NCI-H2227 treated with DMSO at 0.1 percent for 48 hours (cell line): ENCODE results near the gene UBE2J1.

Source experiments
- DNase-seq: peaks from one replicate; lab custom pipeline; 2025; lab: John Stamatoyannopoulos, UW

UBE2J1 gene

DNA sequence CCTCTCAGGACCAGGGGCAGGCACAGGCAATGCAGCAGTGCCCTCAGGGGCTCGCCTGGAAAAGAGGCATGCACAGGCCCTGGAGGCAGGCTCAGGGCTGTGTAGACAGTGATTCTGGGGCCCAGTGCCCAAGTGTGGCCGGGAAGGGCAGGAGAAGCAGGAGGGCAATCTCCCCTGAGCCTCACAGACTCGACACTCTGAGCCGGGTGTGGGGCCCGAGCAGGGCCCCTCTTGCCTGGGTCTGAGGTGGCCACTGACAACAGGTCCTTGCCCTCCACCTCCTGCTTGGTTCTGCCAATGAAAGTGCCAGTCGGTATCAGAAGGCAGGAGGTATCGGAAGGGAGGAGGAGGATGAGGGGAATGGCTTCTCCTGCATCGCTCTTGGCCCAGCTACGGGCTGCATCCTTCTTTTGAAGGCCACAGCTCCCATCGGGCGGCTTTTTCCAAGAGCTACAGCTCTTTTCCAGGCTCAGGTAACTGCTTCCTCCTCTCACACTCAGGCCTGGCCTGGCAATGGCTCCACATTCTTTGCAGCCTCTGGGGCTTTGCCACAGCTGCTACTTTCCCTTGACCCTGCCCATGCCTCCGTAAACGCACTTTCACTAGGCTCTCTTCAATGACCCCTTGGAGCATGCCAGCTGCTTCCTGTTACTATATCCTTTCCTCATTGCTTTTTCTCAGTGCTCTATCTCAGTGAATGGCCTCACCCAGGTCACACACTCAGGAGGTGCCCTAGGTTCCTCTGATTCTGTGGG is 61.9 kb downstream of the UBE2J1 start:
- DNase-seq: no peak

DNA sequence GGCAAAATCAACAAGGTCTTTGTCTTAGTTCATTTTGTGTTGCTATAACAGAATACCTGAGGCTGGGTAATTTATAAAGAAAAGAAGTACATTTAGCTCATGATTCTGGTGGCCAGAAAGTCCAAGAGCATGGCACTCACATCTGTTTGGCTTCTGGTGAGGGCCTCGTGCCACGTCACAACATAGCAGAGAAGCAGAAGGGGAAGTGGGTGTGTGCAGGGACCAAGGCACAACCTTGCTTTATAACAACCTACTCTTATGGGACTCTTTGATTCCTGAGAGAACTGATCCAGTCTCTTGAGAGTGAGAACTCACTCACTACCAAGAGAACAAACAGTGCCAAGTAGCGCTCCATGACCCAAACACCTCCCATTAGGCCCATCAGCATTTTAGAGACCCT is 62.8 kb downstream of the UBE2J1 start:
- DNase-seq: no peak

DNA sequence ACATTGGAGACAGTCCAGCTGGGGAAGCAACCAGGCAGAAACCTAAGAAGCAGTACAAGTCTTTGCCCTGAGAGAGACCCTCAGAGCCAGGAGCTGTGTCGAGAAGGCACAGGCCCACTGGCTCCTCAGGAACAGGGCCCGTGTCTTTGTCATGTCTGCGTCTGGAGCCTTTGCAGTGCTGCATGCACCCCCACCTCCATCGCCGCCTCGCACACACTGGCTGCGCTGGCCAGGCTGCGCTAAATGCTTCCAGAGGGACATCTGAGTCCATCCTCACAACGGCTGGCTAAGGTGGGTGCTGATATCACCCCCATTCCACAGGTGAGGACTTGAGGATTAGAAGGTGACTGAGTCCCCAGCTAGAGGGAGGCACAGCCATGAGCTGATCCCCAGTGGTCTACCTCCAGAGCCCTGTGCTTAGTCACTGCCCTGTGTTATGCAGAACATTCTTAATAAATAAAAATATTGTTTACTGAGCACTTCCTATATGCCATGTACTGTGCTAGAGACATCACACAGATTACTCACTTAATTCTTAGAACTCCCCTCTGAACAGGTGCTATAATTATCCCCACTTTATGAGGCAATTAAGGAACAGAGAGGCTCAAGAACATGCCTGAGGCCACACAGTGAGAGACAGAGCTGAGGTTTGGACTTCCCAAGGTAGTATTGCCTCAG is 65.0 kb downstream of the UBE2J1 start:
- DNase-seq: no peak

DNA sequence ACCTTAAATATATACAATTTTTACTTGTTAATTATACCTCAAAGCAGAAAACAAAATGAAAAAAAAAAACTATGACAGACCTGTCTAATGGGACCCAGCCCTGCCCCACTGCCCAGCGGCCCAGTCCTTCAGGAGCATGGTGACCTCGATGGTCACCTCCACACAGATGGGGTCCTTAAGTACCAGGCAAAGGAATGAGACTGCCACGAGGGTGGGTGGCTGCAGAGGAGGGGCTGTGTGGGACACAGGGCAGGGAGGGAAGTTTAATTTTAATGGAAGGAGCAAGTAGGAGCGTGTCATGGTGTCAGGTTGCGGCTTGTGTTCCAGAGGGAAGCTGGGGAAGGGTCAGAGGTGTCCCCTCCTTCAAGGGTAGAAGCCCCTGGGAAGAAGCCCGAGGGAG is 66.0 kb downstream of the UBE2J1 start:
- DNase-seq: no peak

DNA sequence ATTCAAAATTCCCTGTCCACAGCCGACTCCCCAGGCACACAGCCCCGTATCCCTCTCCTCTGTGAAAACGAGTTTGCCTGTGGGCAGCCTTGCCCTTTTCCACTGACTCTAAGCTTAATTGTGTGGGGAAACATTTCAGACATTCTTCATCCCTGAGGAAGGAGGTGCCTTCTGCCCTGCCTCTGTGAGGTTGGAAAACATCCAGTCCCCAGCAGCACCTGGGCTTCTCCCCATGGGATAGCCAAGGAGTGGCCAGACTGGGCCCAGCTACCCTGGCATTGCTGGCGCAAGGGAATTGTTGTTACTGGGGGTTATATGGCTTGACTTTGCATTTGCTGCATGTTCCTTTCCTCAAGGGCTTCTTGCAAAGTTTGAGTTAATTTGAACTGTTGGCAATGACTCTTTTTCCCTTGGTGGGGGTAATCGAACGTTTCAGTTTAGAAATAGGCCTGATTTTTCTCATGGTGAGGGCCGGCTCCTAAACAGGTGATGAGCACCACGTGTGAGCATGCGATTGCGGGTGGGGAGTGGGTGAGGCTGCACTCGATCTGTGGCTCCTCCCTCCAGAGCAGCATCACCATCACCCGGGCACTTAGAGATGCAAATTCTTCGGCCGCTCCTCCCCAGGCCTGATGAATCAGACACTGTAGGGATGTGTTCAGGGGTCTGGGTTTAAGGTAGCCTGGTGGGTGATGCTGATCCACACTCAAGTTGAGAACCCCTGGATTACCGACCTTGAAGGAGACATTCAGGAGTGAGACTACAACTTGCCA is 67.4 kb downstream of the UBE2J1 start:
- DNase-seq: no peak

DNA sequence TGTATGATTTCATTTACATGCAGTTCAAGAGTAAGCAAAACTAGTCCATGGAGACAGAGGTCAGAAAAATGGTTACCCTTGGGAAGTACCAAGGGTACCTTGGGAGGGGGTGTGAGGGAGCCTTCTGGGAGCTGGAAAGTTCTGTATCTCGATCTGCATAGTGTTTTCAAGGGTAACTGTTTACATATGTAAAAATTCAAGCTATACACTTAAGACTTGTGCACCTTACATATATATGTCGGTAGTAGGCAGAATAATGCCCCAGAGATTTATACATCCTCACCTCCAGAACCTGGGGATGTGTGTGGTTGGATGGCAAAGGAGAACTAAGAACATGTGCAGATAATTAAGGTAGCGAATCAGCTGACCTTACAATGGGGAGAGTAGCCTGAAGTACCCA is 68.4 kb downstream of the UBE2J1 start:
- DNase-seq: no peak

DNA sequence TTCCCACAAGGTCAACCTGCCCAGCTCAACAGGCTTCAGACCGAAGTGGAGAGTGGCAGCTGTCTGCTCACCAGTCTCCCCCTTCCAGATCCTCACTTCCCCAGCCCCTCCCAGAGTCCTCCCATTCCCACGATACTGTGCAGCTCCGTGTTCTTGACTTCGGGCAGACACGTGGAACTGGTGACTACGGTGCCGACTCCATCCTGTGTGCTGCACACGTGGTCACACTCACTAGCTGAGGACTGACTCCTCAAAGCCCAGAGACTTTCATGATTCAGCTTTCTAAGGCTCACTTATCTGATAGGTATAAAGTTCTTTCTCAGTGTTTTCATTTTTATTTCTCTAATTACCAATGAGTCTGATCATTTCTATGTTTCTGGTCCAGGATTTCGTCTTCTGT is 69.8 kb downstream of the UBE2J1 start:
- DNase-seq: no peak

DNA sequence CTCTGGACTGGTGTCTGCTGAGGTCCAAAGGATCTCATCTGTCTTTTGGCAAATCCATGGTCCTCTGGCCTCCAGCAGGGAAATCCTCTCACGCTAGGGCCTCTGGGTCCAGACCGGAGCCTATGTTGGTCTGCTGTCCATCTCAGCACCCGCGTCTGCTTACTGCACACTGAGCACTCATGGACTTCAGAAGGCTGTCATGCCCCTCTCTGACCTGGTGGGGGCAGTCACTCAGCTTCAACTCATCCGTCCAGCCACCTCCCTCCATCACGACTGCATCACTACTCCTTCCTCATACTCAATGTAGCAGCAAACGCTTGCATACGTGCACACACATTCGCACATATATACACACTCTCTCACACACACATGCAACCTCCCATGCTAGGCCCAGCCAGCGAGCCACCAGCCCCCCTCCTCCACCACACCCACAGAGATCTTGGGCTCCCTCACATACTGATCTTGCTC is 70.7 kb downstream of the UBE2J1 start:
- no peak for DNase-seq

DNA sequence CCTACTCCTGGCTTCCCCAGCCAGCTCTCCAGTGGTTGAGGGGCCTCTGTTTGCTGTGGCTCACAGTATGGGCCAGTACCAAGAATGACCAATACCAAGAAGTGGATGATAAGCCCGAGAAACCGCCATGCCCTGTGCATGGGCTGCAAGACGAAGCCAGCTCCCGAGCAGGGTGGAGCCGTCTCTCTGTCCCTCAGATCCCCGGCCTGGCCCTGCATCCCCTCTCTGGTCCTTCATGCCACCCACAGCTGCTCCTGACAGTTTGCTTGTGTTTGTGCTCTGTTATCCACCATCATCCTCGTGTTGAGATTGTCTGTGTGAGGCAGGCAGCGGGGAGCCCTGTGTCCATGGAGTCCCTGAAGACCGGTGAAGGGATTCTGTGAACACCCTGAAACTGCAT is 73.6 kb downstream of the UBE2J1 start:
- no peak for DNase-seq
